ENCODE measurements around the gene ADAMTSL2.

ADAMTSL2 gene

DNA sequence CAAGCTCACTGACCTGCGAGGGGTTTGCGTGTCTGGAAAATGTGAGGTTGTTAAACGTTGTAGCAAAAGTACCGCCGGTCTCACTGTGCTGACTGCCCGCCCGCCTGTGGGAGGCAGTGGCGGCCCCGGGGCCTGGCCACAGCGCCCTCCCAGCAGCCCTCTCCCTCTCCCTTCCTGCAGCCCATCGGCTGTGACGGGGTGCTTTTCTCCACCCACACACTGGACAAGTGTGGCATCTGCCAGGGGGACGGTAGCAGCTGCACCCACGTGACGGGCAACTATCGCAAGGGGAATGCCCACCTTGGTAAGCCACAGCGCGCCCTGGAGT is 6.2 kb downstream of the ADAMTSL2 start:
- TF ChIP-seq, protein P1, sequence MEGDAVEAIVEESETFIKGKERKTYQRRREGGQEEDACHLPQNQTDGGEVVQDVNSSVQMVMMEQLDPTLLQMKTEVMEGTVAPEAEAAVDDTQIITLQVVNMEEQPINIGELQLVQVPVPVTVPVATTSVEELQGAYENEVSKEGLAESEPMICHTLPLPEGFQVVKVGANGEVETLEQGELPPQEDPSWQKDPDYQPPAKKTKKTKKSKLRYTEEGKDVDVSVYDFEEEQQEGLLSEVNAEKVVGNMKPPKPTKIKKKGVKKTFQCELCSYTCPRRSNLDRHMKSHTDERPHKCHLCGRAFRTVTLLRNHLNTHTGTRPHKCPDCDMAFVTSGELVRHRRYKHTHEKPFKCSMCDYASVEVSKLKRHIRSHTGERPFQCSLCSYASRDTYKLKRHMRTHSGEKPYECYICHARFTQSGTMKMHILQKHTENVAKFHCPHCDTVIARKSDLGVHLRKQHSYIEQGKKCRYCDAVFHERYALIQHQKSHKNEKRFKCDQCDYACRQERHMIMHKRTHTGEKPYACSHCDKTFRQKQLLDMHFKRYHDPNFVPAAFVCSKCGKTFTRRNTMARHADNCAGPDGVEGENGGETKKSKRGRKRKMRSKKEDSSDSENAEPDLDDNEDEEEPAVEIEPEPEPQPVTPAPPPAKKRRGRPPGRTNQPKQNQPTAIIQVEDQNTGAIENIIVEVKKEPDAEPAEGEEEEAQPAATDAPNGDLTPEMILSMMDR (IDR thresholded peaks at IDR 0.05): no peak

DNA sequence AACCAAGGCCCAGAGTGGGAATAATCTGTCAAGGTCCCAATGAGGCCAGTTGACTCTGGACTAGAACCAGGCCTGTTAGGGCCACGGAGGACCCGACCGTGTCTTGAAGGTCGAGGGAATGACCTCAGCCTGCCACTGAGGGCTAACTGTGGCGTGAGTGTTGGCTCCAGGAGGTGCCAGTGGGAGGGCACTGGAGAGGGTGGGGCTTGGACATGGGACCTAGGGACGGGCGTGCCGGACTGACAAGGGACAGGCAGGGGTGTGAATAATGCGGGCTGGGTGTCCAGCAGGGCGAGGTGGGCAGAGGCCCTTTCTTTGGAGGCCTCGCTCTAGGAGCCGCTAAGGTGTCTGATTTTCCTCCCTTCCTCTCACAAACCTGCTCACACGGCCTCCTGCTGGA is 7.5 kb downstream of the ADAMTSL2 start:
- TF ChIP-seq, protein P1 (IDR thresholded peaks at IDR 0.05): no peak

DNA sequence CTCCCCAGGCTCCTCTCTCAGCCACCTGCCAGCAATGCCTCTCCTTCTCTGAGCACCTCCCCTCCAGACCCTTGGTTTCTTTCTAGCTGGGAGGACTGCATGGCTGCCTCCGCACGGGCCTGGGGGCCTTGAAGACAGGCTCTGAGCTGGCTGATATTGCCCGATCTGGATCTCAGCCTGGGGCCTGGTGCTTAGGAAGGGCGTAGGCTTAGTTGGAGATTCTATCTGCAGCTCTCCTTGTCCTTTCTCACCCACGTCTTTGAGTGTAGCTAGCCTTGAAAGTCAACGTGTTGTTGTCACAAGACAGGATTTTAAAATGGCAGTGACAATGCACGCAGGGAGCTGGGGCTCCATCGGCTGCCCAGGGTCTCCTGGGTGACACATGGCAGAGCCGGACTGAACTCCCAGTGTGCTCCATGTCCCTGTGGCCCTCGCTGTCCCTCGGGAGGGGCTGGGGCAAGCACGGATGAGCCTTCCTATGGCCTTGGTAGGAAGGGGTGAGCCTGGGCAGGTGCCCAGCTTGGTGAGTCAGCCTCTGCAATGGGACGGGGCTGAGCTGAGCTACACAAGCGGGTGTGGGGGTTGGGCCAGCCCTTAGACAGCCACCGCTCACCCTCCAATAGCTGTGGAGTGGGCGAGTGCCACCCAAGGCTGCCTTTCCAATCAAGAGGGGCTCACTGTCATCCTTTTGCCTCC is 9.4 kb downstream of the ADAMTSL2 start:
- TF ChIP-seq, protein P1 (IDR thresholded peaks at IDR 0.05): no peak

DNA sequence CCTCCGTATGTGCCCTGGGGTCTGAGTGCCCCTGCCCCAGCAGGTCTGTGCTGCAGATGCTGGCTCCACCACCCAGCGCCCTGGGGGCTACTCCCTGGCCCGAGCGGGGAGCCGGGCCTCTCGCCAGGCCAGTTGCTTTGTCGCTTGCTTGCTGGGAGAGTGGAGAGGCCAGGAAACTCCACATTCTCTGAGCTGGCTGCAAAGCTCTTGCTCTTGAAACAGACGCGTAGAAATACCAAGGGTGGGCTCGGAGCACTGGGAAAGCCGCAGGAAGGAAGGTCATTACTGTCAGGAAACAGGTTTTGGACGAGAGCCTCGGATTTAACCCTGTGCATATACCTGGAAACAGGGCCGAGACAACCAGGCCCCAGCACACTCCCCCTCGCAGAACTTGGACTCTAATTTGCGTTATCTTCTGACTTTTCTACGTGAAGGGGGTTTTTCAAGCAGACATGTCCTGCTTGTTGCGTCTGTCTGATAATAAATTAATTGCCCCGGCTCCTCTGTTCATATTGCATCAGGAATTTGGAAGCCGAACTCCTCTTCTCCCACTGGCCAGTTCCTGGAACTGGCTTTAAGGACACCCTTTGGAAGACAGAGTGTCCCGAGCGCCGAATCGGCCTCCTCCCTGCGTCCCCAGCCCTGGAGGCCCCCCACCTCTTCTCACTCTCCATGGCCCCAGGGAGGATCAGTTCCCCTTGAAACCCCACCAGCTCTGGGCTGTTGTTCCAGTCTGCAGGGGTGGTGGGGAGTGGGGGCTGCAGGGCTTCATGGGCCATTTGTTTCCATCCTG is 11.2 kb downstream of the ADAMTSL2 start:
- TF ChIP-seq, protein P1 (IDR thresholded peaks at IDR 0.05): no peak

DNA sequence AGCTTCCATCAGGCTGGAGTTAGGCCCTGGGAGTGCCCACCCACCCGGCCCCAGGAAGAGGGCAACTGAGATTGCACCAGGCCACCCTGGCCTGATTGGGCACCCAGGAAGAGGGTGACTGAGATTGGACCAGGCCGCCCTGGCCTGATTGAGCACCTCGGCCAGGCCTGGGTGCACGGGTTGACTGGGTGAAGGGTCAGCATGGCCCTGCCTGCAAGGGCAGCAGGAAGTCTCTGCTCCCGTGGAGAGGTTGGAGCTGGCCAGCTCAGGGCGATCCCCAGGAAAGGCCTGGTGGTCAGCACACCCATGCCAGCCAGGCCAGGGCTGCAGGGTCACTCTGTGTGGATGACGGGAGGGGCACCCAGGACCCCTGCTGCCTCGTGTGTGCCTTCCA is 11.8 kb downstream of the ADAMTSL2 start:
- TF ChIP-seq, protein P1 (IDR thresholded peaks at IDR 0.05): no peak

DNA sequence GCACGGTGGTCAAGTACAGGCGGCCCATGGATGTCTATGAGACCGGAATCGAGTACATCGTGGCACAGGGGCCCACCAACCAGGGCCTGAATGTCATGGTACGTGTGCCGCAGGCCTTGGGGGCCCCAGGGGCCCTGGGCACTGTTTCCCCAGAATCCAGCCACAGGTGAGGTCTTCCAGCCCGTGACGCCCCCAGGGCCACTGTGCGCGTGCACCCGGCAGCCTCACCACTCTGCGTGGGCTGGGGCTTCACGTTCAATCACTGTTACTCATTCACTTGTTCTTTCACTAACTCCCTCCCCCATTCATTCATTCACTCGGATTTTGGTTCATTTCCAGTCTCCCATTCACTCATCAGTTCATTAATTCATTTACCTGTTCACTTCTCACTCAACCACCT is 12.6 kb downstream of the ADAMTSL2 start:
- TF ChIP-seq, protein P1 (IDR thresholded peaks at IDR 0.05): no peak

DNA sequence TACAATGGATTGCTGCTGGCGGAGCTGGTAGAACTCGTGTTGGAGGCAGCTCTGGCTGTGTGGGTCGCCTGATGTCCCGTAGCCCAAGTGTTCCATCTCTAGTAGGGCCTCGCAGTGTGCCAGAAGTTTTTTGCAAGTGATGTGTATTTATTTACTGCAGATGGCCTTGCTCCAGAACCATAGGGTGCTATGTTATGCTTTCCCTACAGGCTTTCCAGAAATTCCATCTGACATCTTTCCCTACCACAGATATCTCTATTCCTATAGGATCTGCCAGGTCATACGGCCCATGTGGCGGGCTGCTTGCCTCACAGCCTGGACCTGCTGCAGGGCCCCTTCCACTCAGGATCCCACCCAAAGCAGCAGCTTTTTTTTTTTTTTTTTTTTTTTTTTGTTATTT is 16.9 kb downstream of the ADAMTSL2 start:
- TF ChIP-seq, protein P1 (IDR thresholded peaks at IDR 0.05): no peak
